TTC549 (cell line): ENCODE data around the gene OR13J1.
A peak's percentile ranks its signal among the peaks of the same experiment; 100 is the strongest.
"Not testable (repeated sequence)": the region's sequence is repeated elsewhere in the genome, so short reads cannot be mapped to it uniquely, and the experiment has no call there.

Experiments used
- FAIRE-seq: peaks from 2 replicates; lab custom pipeline; 2012; peaks lifted over from hg19 to GRCh38; lab: Jason Lieb, UNC

The OR13J1 gene

GRCh38 chr9:35905051-35905781, 35.0 kb upstream of the OR13J1 start:
- no peak for FAIRE-seq

GRCh38 chr9:35904338-35904737, 34.1 kb upstream of the OR13J1 start:
- FAIRE-seq, result no peak

- FAIRE-seq, result peak; percentile 85
Observed at GRCh38 chr9:35903049-35903448, 32.8 kb upstream of the OR13J1 start.

GRCh38 chr9:35899021-35899420, 28.8 kb upstream of the OR13J1 start:
- FAIRE-seq, result no peak

- no peak for FAIRE-seq
Observed at GRCh38 chr9:35898337-35898736, 28.1 kb upstream of the OR13J1 start.

GRCh38 chr9:35897376-35898099, 27.3 kb upstream of the OR13J1 start:
- not testable (repeated sequence) for FAIRE-seq

GRCh38 chr9:35896570-35896969, 26.4 kb upstream of the OR13J1 start:
- no peak for FAIRE-seq

- FAIRE-seq, result no peak
Observed at GRCh38 chr9:35892051-35892450, 21.9 kb upstream of the OR13J1 start.

- no peak for FAIRE-seq
Observed at GRCh38 chr9:35891646-35892045, 21.4 kb upstream of the OR13J1 start.

- not testable (repeated sequence) for FAIRE-seq
Observed at GRCh38 chr9:35884908-35885307, 14.7 kb upstream of the OR13J1 start.

GRCh38 chr9:35882996-35883395, 12.8 kb upstream of the OR13J1 start:
- FAIRE-seq, result no peak

GRCh38 chr9:35882263-35882848, 12.2 kb upstream of the OR13J1 start:
- peak; percentile 68 for FAIRE-seq

GRCh38 chr9:35872505-35872904, 2.3 kb upstream of the OR13J1 start:
- FAIRE-seq, result no peak

GRCh38 chr9:35871545-35871944, 1.3 kb upstream of the OR13J1 start:
- no peak for FAIRE-seq

GRCh38 chr9:35869621-35870216, 482 bp downstream of the OR13J1 start:
- no peak for FAIRE-seq

- no peak for FAIRE-seq
Observed at GRCh38 chr9:35868933-35869332, 1.3 kb downstream of the OR13J1 start.

- FAIRE-seq, result no peak
Observed at GRCh38 chr9:35867538-35867937, 2.7 kb downstream of the OR13J1 start.

- no peak for FAIRE-seq
Observed at GRCh38 chr9:35864695-35865255, 5.4 kb downstream of the OR13J1 start.

GRCh38 chr9:35863583-35863982, 6.6 kb downstream of the OR13J1 start:
- no peak for FAIRE-seq

GRCh38 chr9:35862328-35862727, 7.9 kb downstream of the OR13J1 start:
- no peak for FAIRE-seq

GRCh38 chr9:35861161-35861897, 8.9 kb downstream of the OR13J1 start:
- FAIRE-seq, result no peak

GRCh38 chr9:35859990-35860339, 10.2 kb downstream of the OR13J1 start:
- FAIRE-seq, result no peak
